ENCODE data around the gene NLRP4.

DNA sequence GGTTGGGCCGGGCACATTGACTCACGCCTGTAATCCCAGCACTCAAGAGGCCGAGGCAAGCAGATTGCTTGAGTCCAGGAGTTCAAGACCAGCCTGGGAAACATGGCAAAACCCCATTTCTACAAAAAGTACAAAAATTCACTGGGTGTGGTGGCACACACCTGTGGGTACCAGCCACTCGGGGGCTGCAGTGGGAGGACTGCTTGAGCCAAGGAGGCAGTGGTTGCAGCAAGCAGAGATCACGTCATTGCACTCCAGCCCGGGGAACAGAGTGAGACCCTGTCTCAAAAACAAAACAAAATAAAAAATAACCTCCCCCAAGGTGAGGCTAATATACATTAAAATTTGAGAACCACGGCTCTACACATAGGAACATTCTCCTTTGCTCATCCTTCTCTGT, 70.9 kb downstream of the NLRP4 start:
- TF ChIP-seq, protein P1, sequence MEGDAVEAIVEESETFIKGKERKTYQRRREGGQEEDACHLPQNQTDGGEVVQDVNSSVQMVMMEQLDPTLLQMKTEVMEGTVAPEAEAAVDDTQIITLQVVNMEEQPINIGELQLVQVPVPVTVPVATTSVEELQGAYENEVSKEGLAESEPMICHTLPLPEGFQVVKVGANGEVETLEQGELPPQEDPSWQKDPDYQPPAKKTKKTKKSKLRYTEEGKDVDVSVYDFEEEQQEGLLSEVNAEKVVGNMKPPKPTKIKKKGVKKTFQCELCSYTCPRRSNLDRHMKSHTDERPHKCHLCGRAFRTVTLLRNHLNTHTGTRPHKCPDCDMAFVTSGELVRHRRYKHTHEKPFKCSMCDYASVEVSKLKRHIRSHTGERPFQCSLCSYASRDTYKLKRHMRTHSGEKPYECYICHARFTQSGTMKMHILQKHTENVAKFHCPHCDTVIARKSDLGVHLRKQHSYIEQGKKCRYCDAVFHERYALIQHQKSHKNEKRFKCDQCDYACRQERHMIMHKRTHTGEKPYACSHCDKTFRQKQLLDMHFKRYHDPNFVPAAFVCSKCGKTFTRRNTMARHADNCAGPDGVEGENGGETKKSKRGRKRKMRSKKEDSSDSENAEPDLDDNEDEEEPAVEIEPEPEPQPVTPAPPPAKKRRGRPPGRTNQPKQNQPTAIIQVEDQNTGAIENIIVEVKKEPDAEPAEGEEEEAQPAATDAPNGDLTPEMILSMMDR (conservative IDR thresholded peaks at IDR 0.05; ENCODE audit: low read depth in 2 of 2) = no peak
- TF ChIP-seq, protein P2, sequence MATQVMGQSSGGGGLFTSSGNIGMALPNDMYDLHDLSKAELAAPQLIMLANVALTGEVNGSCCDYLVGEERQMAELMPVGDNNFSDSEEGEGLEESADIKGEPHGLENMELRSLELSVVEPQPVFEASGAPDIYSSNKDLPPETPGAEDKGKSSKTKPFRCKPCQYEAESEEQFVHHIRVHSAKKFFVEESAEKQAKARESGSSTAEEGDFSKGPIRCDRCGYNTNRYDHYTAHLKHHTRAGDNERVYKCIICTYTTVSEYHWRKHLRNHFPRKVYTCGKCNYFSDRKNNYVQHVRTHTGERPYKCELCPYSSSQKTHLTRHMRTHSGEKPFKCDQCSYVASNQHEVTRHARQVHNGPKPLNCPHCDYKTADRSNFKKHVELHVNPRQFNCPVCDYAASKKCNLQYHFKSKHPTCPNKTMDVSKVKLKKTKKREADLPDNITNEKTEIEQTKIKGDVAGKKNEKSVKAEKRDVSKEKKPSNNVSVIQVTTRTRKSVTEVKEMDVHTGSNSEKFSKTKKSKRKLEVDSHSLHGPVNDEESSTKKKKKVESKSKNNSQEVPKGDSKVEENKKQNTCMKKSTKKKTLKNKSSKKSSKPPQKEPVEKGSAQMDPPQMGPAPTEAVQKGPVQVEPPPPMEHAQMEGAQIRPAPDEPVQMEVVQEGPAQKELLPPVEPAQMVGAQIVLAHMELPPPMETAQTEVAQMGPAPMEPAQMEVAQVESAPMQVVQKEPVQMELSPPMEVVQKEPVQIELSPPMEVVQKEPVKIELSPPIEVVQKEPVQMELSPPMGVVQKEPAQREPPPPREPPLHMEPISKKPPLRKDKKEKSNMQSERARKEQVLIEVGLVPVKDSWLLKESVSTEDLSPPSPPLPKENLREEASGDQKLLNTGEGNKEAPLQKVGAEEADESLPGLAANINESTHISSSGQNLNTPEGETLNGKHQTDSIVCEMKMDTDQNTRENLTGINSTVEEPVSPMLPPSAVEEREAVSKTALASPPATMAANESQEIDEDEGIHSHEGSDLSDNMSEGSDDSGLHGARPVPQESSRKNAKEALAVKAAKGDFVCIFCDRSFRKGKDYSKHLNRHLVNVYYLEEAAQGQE (IDR thresholded peaks at IDR 0.05; ENCODE audit: unreplicated experiment) = no peak
- TF ChIP-seq ZNF331 (CRISPR knock-in tag; IDR thresholded peaks at IDR 0.05; ENCODE audit: low read depth) (no peak), EZH2 (IDR thresholded peaks at IDR 0.05; ENCODE audit: low read depth, unreplicated experiment) (no peak), CREB1 (CRISPR knock-in tag; IDR thresholded peaks at IDR 0.05; ENCODE audit: low read depth) (no peak), ZNF114 (CRISPR knock-in tag; IDR thresholded peaks at IDR 0.05) (no peak)
- TF ChIP-seq, protein P3, sequence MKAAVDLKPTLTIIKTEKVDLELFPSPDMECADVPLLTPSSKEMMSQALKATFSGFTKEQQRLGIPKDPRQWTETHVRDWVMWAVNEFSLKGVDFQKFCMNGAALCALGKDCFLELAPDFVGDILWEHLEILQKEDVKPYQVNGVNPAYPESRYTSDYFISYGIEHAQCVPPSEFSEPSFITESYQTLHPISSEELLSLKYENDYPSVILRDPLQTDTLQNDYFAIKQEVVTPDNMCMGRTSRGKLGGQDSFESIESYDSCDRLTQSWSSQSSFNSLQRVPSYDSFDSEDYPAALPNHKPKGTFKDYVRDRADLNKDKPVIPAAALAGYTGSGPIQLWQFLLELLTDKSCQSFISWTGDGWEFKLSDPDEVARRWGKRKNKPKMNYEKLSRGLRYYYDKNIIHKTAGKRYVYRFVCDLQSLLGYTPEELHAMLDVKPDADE (IDR thresholded peaks at IDR 0.05) = no peak

Data from GM23338 (cell line).